ENCODE measurements around the gene COASY. TPM values are rescaled to one million over a fixed set of nuclear protein-coding genes. Genes with fewer than 3 reads are reported as not detected.
A peak's percentile ranks its signal among the peaks of the same experiment; 100 is the strongest.
"Not testable (repeated sequence)": the region's sequence is repeated elsewhere in the genome, so short reads cannot be mapped to it uniquely, and the experiment has no call there.

The COASY gene
- total and polyA plus RNA-seq, 2 experiments from 2014 or later = 60.1 to 72.1 TPM

- H3K9me3 Mint-ChIP-seq = no peaks in the 10 kb centered on the region
- Histone ChIP-seq H3K4me3 (peak overlapping the region; percentile 72), H3K27me3 (ENCODE audit: insufficient read depth) (0 out of 2 replicates have a peak, but pooled peaks cover 7% of the 10 kb centered on the region), H3F3A (replicated peaks; ENCODE audit: low read depth) (peaks cover 10% of the 10 kb centered on the region), H2AFZ (no peak overlapping the region), H3K27ac (ENCODE audit: low read depth) (no peak overlapping the region), H4K20me1 (replicated peaks; ENCODE audit: insufficient read depth) (peaks cover 6% of the 10 kb centered on the region; the same call in 1 of the 2 replicates), H3K36me3 (ENCODE audit: insufficient read depth) (no peaks in the 10 kb centered on the region), H3K9me2 (ENCODE audit: insufficient read depth) (no peaks in the 10 kb centered on the region), H3K4me1 (ENCODE audit: insufficient read depth) (peaks cover 4% of the 10 kb centered on the region; the same call in 1 of the 2 replicates), H3K79me2 (replicated peaks; ENCODE audit: insufficient read depth) (0 out of 2 replicates have a peak, but pooled peaks cover 2% of the 10 kb centered on the region), H3K4me2 (peak overlapping the region; percentile 84)
- H3K4me3 Mint-ChIP-seq = peak overlapping the region; percentile 66
- peaks cover 8% of the 10 kb centered on the region for H3K27me3 Mint-ChIP-seq (ENCODE audit: insufficient read depth, low read depth, poor library complexity)
- H3K27ac Mint-ChIP-seq = no peak overlapping the region
- TF ChIP-seq JUNB (IDR thresholded peaks at IDR 0.05; ENCODE audit: unreplicated experiment) (no peak), CREB1 (CRISPR knock-in tag; IDR thresholded peaks at IDR 0.05; ENCODE audit: low read depth) (no peak), STAT1 (IDR thresholded peaks at IDR 0.05; ENCODE audit: unreplicated experiment) (no peak), ZNF462 (CRISPR knock-in tag; IDR thresholded peaks at IDR 0.05) (no peak), ZNF114 (CRISPR knock-in tag; IDR thresholded peaks at IDR 0.05) (no peak), CTCF (conservative IDR thresholded peaks at IDR 0.05; ENCODE audit: low read depth in 2 of 2) (no peak), EZH2phosphoT487 (IDR thresholded peaks at IDR 0.05; ENCODE audit: unreplicated experiment) (no peak), ETS1 (IDR thresholded peaks at IDR 0.05) (no peak)
- DNase-seq (ENCODE audit: low spot score) (no peak), ATAC-seq (no peak)
- H3K36me3 Mint-ChIP-seq (ENCODE audit: low read depth) = 0 out of 3 replicates have a peak, but pooled peaks cover 3% of the 10 kb centered on the region
- peaks cover 10% of the 10 kb centered on the region; the same call in 2 of the 3 replicates for H3K4me1 Mint-ChIP-seq
These were observed 12.8 kb upstream of the COASY start for GRCh38 chr17:42548993-42549755.

- not testable (repeated sequence) for H3F3A ChIP-seq (replicated peaks; ENCODE audit: low read depth); H3K9me3 Mint-ChIP-seq; DNase-seq (ENCODE audit: low spot score); H3K79me2 ChIP-seq (replicated peaks; ENCODE audit: insufficient read depth); H4K20me1 ChIP-seq (replicated peaks; ENCODE audit: insufficient read depth); ATAC-seq; H2AFZ ChIP-seq; H3K27ac Mint-ChIP-seq; H3K9me2 ChIP-seq (ENCODE audit: insufficient read depth); H3K27me3 ChIP-seq (ENCODE audit: insufficient read depth); H3K36me3 ChIP-seq (ENCODE audit: insufficient read depth); H3K27ac ChIP-seq (ENCODE audit: low read depth); H3K36me3 Mint-ChIP-seq (ENCODE audit: low read depth)
- Histone ChIP-seq H3K4me2 (peak within 1 kb of the TSS; percentile 92), H3K4me3 (peak within 1 kb of the TSS; percentile 93), H3K4me1 (ENCODE audit: insufficient read depth) (peaks cover 12% of the 10 kb centered on the region)
- Mint-ChIP-seq H3K27me3 (ENCODE audit: insufficient read depth, low read depth, poor library complexity) (peaks cover 20% of the 10 kb centered on the region), H3K4me1 (peaks cover 21% of the 10 kb centered on the region), H3K4me3 (peak within 1 kb of the TSS; percentile 87)
These were observed 9.2 kb upstream of the COASY start, which contains the start of gene HSD17B1 for GRCh38 chr17:42552736-42553135. HSD17B1 (plus strand) TSS chr17:42552923; CDS start chr17:42552934, 11 bp downstream.

All from GM23338 (cell line).